Skin of body (tissue), 2 donors: ENCODE results near the gene MTTP. TPM values are rescaled to one million over a fixed set of nuclear protein-coding genes. Genes with fewer than 3 reads are reported as not detected.

Experiments
- DNase-seq: peaks from one replicate; lab custom pipeline; 2025; lab: John Stamatoyannopoulos, UW
- total RNA-seq: library from RNA; depleted of rRNA; stranded (reverse); fragments of >200 nt; gene quantifications from one replicate; pipeline ENCODE4 v1.2.3, GENCODE V29; 2014

Gene MTTP
- total RNA-seq, 1 donor from 2014 or later: 0.30 TPM

GRCh38 chr4:99593781-99594641 lies 19.4 kb downstream of the MTTP start:
- no peak for DNase-seq

GRCh38 chr4:99594818-99595217 lies 20.2 kb downstream of the MTTP start:
- DNase-seq: no peak

GRCh38 chr4:99606716-99607115 lies 32.1 kb downstream of the MTTP start:
- DNase-seq: no peak

GRCh38 chr4:99608417-99608816 lies 33.8 kb downstream of the MTTP start:
- DNase-seq: no peak

- DNase-seq: no peak
These were observed 36.1 kb downstream of the MTTP start for GRCh38 chr4:99610605-99611175.

GRCh38 chr4:99612281-99612680 lies 37.7 kb downstream of the MTTP start:
- no peak for DNase-seq

- no peak for DNase-seq
These were observed 38.1 kb downstream of the MTTP start for GRCh38 chr4:99612704-99613103.

- no peak for DNase-seq
These were observed 39.9 kb downstream of the MTTP start for GRCh38 chr4:99614491-99614890.

- DNase-seq: no peak
These were observed 40.7 kb downstream of the MTTP start for GRCh38 chr4:99615170-99615820.

- no peak for DNase-seq
These were observed 42.8 kb downstream of the MTTP start for GRCh38 chr4:99617374-99617773.

GRCh38 chr4:99622341-99622740 lies 47.7 kb downstream of the MTTP start:
- DNase-seq: no peak

GRCh38 chr4:99624141-99624719 lies 49.6 kb downstream of the MTTP start:
- no peak for DNase-seq

GRCh38 chr4:99625369-99625768 lies 50.7 kb downstream of the MTTP start:
- no peak for DNase-seq

- DNase-seq: no peak
These were observed 53.4 kb downstream of the MTTP start for GRCh38 chr4:99628040-99628439.

GRCh38 chr4:99629962-99630554 lies 55.4 kb downstream of the MTTP start:
- DNase-seq: no peak

GRCh38 chr4:99630857-99631360 lies 56.3 kb downstream of the MTTP start:
- no peak for DNase-seq

- DNase-seq: no peak
These were observed 59.1 kb downstream of the MTTP start for GRCh38 chr4:99633772-99634171.

GRCh38 chr4:99634742-99635360 lies 60.2 kb downstream of the MTTP start:
- no peak for DNase-seq

GRCh38 chr4:99635601-99636000 lies 61.0 kb downstream of the MTTP start:
- no peak for DNase-seq

- DNase-seq: no peak
These were observed 61.8 kb downstream of the MTTP start for GRCh38 chr4:99636422-99636821.

- no peak for DNase-seq
These were observed 62.5 kb downstream of the MTTP start for GRCh38 chr4:99637174-99637573.
